ENCODE measurements around the gene CHST7. TPM values are rescaled to one million over a fixed set of nuclear protein-coding genes. Genes with fewer than 3 reads are reported as not detected.

The CHST7 gene
- total RNA-seq, 1 donor from 2014 or later: 5.6 TPM

DNA sequence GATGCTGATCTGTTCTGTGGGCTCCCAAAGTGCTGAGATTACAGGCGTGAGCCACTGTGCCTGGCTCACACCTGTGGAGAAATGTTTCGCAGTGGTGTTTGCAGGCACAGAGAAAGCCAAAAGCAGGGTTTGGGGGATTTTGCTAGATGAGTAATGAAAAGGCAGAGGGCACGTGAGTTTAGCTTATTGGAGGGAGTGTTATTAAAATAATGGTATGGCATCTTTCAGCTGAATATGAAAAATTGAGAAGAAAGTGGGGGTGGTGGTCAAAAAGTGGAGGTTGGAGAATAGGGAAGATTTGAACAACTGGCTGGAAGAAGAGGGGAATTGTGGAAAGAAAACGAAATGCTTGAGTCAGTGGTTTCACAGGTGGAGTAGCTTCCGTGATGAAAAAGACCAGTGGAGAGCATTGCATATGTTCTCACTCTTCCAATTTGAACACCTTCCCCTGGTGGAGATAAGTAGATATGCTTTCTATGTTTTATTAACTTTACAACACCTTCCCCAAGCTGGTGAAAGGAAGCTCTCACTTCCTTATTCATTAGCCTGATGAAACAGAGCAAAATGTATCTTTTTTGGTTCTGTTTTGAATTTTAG is 1.1 kb upstream of the CHST7 start:
- peaks cover 6% of the 10 kb centered on the region for H3K9me3 Mint-ChIP-seq
- Histone ChIP-seq H3K27ac (no peak overlapping the region), H3K9me3 (ENCODE audit: low read depth) (no peaks in the 10 kb centered on the region), H3K4me2 (no peak overlapping the region), H3K79me2 (ENCODE audit: low read depth) (no peaks in the 10 kb centered on the region), H3K4me1 (no peaks in the 10 kb centered on the region), H3F3A (ENCODE audit: low read depth) (peaks cover 12% of the 10 kb centered on the region), H4K20me1 (ENCODE audit: low read depth) (peaks cover 9% of the 10 kb centered on the region), H3K36me3 (no peaks in the 10 kb centered on the region), H3K9ac (no peak overlapping the region), H3K27me3 (peaks cover 19% of the 10 kb centered on the region), H3K4me3 (no peak overlapping the region), H2AFZ (replicated peaks) (no peak overlapping the region)
- TF ChIP-seq, protein P1, sequence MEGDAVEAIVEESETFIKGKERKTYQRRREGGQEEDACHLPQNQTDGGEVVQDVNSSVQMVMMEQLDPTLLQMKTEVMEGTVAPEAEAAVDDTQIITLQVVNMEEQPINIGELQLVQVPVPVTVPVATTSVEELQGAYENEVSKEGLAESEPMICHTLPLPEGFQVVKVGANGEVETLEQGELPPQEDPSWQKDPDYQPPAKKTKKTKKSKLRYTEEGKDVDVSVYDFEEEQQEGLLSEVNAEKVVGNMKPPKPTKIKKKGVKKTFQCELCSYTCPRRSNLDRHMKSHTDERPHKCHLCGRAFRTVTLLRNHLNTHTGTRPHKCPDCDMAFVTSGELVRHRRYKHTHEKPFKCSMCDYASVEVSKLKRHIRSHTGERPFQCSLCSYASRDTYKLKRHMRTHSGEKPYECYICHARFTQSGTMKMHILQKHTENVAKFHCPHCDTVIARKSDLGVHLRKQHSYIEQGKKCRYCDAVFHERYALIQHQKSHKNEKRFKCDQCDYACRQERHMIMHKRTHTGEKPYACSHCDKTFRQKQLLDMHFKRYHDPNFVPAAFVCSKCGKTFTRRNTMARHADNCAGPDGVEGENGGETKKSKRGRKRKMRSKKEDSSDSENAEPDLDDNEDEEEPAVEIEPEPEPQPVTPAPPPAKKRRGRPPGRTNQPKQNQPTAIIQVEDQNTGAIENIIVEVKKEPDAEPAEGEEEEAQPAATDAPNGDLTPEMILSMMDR (IDR thresholded peaks at IDR 0.05): no peak
- TF ChIP-seq EZH2phosphoT487 (IDR thresholded peaks at IDR 0.05) (no peak), EZH2 (IDR thresholded peaks at IDR 0.05) (no peak)
- peak overlapping the region; percentile 85 for H3K4me3 Mint-ChIP-seq
- H3K27ac Mint-ChIP-seq: no peak overlapping the region
- peaks cover 7% of the 10 kb centered on the region for H3K27me3 Mint-ChIP-seq (ENCODE audit: insufficient read depth, low read depth)
- peaks cover 16% of the 10 kb centered on the region for H3K4me1 Mint-ChIP-seq
- DNase-seq (ENCODE audit: low spot score): no peak
- peaks cover 2% of the 10 kb centered on the region for H3K36me3 Mint-ChIP-seq

- Mint-ChIP-seq H3K27me3 (ENCODE audit: insufficient read depth, low read depth) (peaks cover 5% of the 10 kb centered on the region), H3K4me3 (peak overlapping the region; percentile 85), H3K36me3 (peaks cover 2% of the 10 kb centered on the region), H3K4me1 (peaks cover 12% of the 10 kb centered on the region), H3K27ac (no peak overlapping the region), H3K9me3 (peaks cover 6% of the 10 kb centered on the region)
- Histone ChIP-seq H4K20me1 (ENCODE audit: low read depth) (peaks cover 9% of the 10 kb centered on the region), H3K4me3 (peak overlapping the region; percentile 59), H3F3A (ENCODE audit: low read depth) (peaks cover 5% of the 10 kb centered on the region), H3K27ac (no peak overlapping the region), H3K9me3 (ENCODE audit: low read depth) (no peaks in the 10 kb centered on the region), H2AFZ (replicated peaks) (peak overlapping the region; percentile 72), H3K36me3 (no peaks in the 10 kb centered on the region), H3K27me3 (peaks cover 19% of the 10 kb centered on the region), H3K4me2 (peak overlapping the region; percentile 85), H3K9ac (no peak overlapping the region), H3K79me2 (ENCODE audit: low read depth) (no peaks in the 10 kb centered on the region), H3K4me1 (no peaks in the 10 kb centered on the region)
- no peak for TF ChIP-seq EZH2phosphoT487 (IDR thresholded peaks at IDR 0.05)
- TF ChIP-seq EZH2 (IDR thresholded peaks at IDR 0.05): peak; percentile 17
- peak; percentile 72 for DNase-seq (ENCODE audit: low spot score)
These were observed 568 bp downstream of the CHST7 start for GRCh38 chrX:46573892-46574773.

DNA sequence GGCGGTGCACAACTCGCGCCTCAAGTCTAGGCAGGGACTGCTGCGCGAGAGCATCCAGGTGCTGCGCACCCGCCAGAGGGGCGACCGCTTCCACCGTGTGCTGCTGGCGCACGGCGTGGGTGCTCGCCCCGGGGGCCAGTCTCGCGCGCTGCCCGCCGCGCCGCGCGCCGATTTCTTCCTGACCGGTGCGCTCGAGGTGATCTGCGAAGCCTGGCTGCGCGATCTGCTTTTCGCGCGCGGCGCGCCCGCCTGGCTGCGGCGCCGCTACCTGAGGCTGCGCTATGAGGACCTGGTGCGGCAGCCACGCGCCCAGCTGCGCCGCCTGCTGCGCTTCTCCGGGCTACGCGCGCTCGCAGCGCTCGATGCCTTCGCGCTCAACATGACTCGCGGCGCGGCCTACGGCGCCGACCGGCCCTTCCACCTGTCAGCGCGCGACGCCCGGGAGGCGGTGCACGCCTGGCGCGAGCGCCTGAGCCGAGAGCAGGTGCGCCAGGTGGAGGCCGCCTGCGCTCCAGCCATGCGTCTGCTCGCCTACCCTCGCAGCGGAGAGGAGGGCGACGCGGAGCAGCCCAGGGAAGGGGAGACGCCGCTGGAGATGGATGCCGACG is 1.3 kb downstream of the CHST7 start:
- Mint-ChIP-seq H3K4me1 (peaks cover 10% of the 10 kb centered on the region), H3K27ac (no peak overlapping the region), H3K9me3 (peaks cover 8% of the 10 kb centered on the region), H3K4me3 (peak overlapping the region; percentile 85), H3K36me3 (peaks cover 2% of the 10 kb centered on the region), H3K27me3 (ENCODE audit: insufficient read depth, low read depth) (peaks cover 4% of the 10 kb centered on the region)
- Histone ChIP-seq H2AFZ (replicated peaks) (peak overlapping the region; percentile 72), H3K4me3 (peak overlapping the region; percentile 59), H3K4me2 (peak overlapping the region; percentile 85), H3F3A (ENCODE audit: low read depth) (peaks cover 5% of the 10 kb centered on the region), H3K79me2 (ENCODE audit: low read depth) (no peaks in the 10 kb centered on the region), H3K9ac (no peak overlapping the region), H4K20me1 (ENCODE audit: low read depth) (peaks cover 9% of the 10 kb centered on the region), H3K27ac (no peak overlapping the region), H3K36me3 (no peaks in the 10 kb centered on the region), H3K9me3 (ENCODE audit: low read depth) (no peaks in the 10 kb centered on the region), H3K27me3 (peaks cover 19% of the 10 kb centered on the region), H3K4me1 (no peaks in the 10 kb centered on the region)
- DNase-seq (ENCODE audit: low spot score): peak; percentile 55
- TF ChIP-seq, protein P1 (IDR thresholded peaks at IDR 0.05): no peak
- TF ChIP-seq EZH2phosphoT487 (IDR thresholded peaks at IDR 0.05) (peak; percentile 36), EZH2 (IDR thresholded peaks at IDR 0.05) (peak; percentile 16)
